HCT116 (cell line): ENCODE data around the gene HIGD2A. TPM values are rescaled to one million over a fixed set of nuclear protein-coding genes. Genes with fewer than 3 reads are reported as not detected.
A peak's percentile ranks its signal among the peaks of the same experiment; 100 is the strongest.

Experiments used
- ATAC-seq: fragments of 200-7000 bp; cut with Tn5 transposase; 2 replicates; pipeline ENCODE4 v1.9.1; 2020; ENCODE audit warnings: mild to moderate bottlenecking, moderate library complexity
- BruUV-seq: library from RNA; stranded (reverse); fragments of 400-500 nt; replicated peaks from 2 replicates; lab custom pipeline; 2021; lab: Mats Ljungman, UMichigan
- CTCF ChIA-PET: fragments of 300-600 bp; sonication (Branson Sonifier 250); formaldehyde crosslinking; loops from one replicate; lab custom pipeline; 2021; ENCODE audit warnings: antibody characterized with exemption; lab: Charles Lee
- POLR2A ChIA-PET: fragments of 300-600, 350-600 bp; sonication (Branson Sonifier 250); formaldehyde crosslinking; loops from one replicate; lab custom pipeline; 2021; ENCODE audit warnings: antibody characterized with exemption; lab: Charles Lee
- RAD21 ChIA-PET, 2 experiments: fragments of 300-600 bp; sonication (Branson Sonifier 250); formaldehyde crosslinking; loops; one replicate each; lab custom pipeline; 2023; ENCODE audit warnings: low total read pairs in 2 of 2; ENCODE audit not compliant: uncharacterized antibody in 2 of 2, unreplicated experiment in 2 of 2, low non-redundant PET in 1 of 2; lab: Charles Lee
- DNase-seq: peaks from one replicate; pipeline ENCODE4 v3.0.0-alpha.2; 2010; ENCODE audit warnings: low read depth, low spot score
- H2AFZ ChIP-seq: fragments of 200-600 bp; shearing (Covaris generic), sonication (generic); 2 replicates; pipeline ENCODE4 v1.6.1; 2017; ENCODE audit warnings: low read depth, mixed run types, mixed read lengths, antibody characterized with exemption, low read length; ENCODE audit not compliant: poor library complexity, severe bottlenecking
- H3K27ac ChIP-seq: 2 replicates; pipeline ENCODE4 v1.5.1; 2012; ENCODE audit warnings: low read depth, low read length
- H3K27me3 ChIP-seq: fragments of 200-600 bp; sonication (generic); 2 replicates; pipeline ENCODE4 v1.6.1; 2016; ENCODE audit warnings: mixed run types, low read length, mixed read lengths; ENCODE audit not compliant: insufficient read depth
- H3K36me3 ChIP-seq, 2 experiments: fragments of 200-500 bp in 1 of 2; fragments of 200-600 bp in 1 of 2; sonication (Bioruptor generic) in 1 of 2; sonication (generic) in 1 of 2; 2 replicates each; pipeline versions ENCODE4 v1.5.1 to v1.6.1; 2014 to 2016; ENCODE audit warnings: low read length in 2 of 2, inconsistent platforms in 1 of 2, mixed read lengths in 1 of 2, mixed run types in 1 of 2; ENCODE audit not compliant: insufficient read depth in 2 of 2, control insufficient read depth in 1 of 2
- H3K4me1 ChIP-seq, 2 experiments: fragments of 200-600 bp in 1 of 2; sonication (generic) in 1 of 2; 2 replicates each; pipeline versions ENCODE4 v1.5.1 to v1.6.1; 2012 to 2017; ENCODE audit warnings: low read length in 2 of 2, inconsistent platforms in 1 of 2, mild to moderate bottlenecking in 1 of 2, mixed read lengths in 1 of 2, mixed run types in 1 of 2, moderate library complexity in 1 of 2; ENCODE audit not compliant: insufficient read depth in 2 of 2, control insufficient read depth in 1 of 2
- H3K4me2 ChIP-seq: fragments of 200-600 bp; sonication (generic); 2 replicates; pipeline ENCODE4 v1.6.1; 2017; ENCODE audit warnings: mixed run types, low read length, mixed read lengths
- H3K4me3 ChIP-seq, 2 experiments: fragments of 200-600 bp in 1 of 2; sonication (generic) in 1 of 2; replicated peaks in 1 of 2; 2 replicates each; pipeline ENCODE4 v1.5.1; 2011 to 2016; ENCODE audit warnings: low read length in 2 of 2, control low read depth in 1 of 2, low read depth in 1 of 2, mild to moderate bottlenecking in 1 of 2, mixed read lengths in 1 of 2, mixed run types in 1 of 2
- H3K79me2 ChIP-seq: fragments of 200-600 bp; sonication (generic); 2 replicates; pipeline ENCODE4 v1.6.1; 2017; ENCODE audit warnings: mild to moderate bottlenecking, mixed run types, low read length, moderate library complexity, mixed read lengths; ENCODE audit not compliant: insufficient read depth
- H3K9ac ChIP-seq: fragments of 200-600 bp; sonication (generic); 2 replicates; pipeline ENCODE4 v1.6.1; 2016; ENCODE audit warnings: low read length, mixed read lengths
- H3K9me2 ChIP-seq: fragments of 200-600 bp; sonication (generic), shearing (Covaris generic); 2 replicates; pipeline ENCODE4 v1.6.1; 2017; ENCODE audit warnings: mixed run types, mild to moderate bottlenecking, moderate library complexity; ENCODE audit not compliant: insufficient read depth
- H3K9me3 ChIP-seq, 2 experiments: fragments of 200-500 bp in 1 of 2; fragments of 200-600 bp in 1 of 2; sonication (Bioruptor generic) in 1 of 2; sonication (generic) in 1 of 2; 2 replicates each; pipeline ENCODE4 v1.6.1; 2014 to 2017; ENCODE audit warnings: low read length in 2 of 2, mixed read lengths in 2 of 2, inconsistent platforms in 1 of 2, low read depth in 1 of 2, mild to moderate bottlenecking in 1 of 2, mixed run types in 1 of 2, moderate library complexity in 1 of 2; ENCODE audit not compliant: control insufficient read depth in 1 of 2, insufficient read depth in 1 of 2
- H4K20me1 ChIP-seq: fragments of 200-600 bp; sonication (generic), shearing (Covaris generic); 2 replicates; pipeline ENCODE4 v1.6.1; 2017; ENCODE audit warnings: mixed run types, mild to moderate bottlenecking, moderate library complexity; ENCODE audit not compliant: insufficient read depth
- CEBPB ChIP-seq: IDR thresholded peaks from 2 replicates; pipeline ENCODE4 v1.6.1; 2012; ENCODE audit warnings: low read depth
- ELF1 ChIP-seq: IDR thresholded peaks from 2 replicates; pipeline ENCODE4 v1.6.1; 2012; ENCODE audit warnings: low read depth, borderline replicate concordance
- JUND ChIP-seq: IDR thresholded peaks from 2 replicates; pipeline ENCODE4 v1.6.1; 2012
- SIN3A ChIP-seq: IDR thresholded peaks from 2 replicates; pipeline ENCODE4 v1.6.1; 2012; ENCODE audit warnings: low read depth
- SP1 ChIP-seq: IDR thresholded peaks from 2 replicates; pipeline ENCODE4 v1.6.1; 2012; ENCODE audit warnings: low read depth
- TCF7L2 ChIP-seq: IDR thresholded peaks from 2 replicates; pipeline ENCODE4 v1.7.0; 2011; ENCODE audit warnings: borderline replicate concordance, inconsistent platforms; ENCODE audit not compliant: insufficient read depth, insufficient read length; ENCODE audit errors: extremely low read depth
- ZFX ChIP-seq: fragments of 450-650 bp; IDR thresholded peaks from 2 replicates; pipeline ENCODE4 v1.6.1; 2017
- intact Hi-C: fragments of 100-400 bp; cut with micrococcal nuclease; formaldehyde crosslinking; loops from 2 replicates; pipeline ENCODE4 v1.10.0; 2022
- total RNA-seq: library from RNA; stranded (reverse); gene quantifications from one replicate; pipeline ENCODE4 v1.2.1, GENCODE V29; 2021; ENCODE audit not compliant: unreplicated experiment
- TF ChIP-seq, protein P1 (sequence below): IDR thresholded peaks from 2 replicates; pipeline ENCODE4 v1.6.1; 2012; ENCODE audit warnings: low read depth
- TF ChIP-seq, protein P2 (sequence below): IDR thresholded peaks from 2 replicates; pipeline ENCODE4 v1.6.1; 2012

Gene HIGD2A
- total RNA-seq, 1 experiment from 2014 or later: 130 TPM

- CTCF ChIA-PET: no interaction called here
- intact Hi-C loops: no loop called here
These were observed 38.3 kb downstream of the HIGD2A start for GRCh38 chr5:176426876-176427275.

More at GRCh38 chr5:176426876-176427275, 38.3 kb downstream of the HIGD2A start:
- no peaks in the 10 kb centered on the region for H3K79me2 ChIP-seq
- ChIA-PET RAD21 (no interaction called here), POLR2A (no interaction called here)
- H3K9me3 ChIP-seq: no peaks in the 10 kb centered on the region
- H3K9me2 ChIP-seq: no peaks in the 10 kb centered on the region
- H3K4me2 ChIP-seq: no peak overlapping the region
- DNase-seq (no peak), ATAC-seq (no peak)
- no peak overlapping the region for H3K4me3 ChIP-seq
- H3K36me3 ChIP-seq: no peaks in the 10 kb centered on the region
- H4K20me1 ChIP-seq: no peaks in the 10 kb centered on the region
- BruUV-seq: no TSS peak
- TF ChIP-seq ELF1 (no peak), TCF7L2 (no peak), SIN3A (no peak), CEBPB (no peak), SP1 (no peak), ZFX (no peak), JUND (no peak)
- TF ChIP-seq, protein P1, sequence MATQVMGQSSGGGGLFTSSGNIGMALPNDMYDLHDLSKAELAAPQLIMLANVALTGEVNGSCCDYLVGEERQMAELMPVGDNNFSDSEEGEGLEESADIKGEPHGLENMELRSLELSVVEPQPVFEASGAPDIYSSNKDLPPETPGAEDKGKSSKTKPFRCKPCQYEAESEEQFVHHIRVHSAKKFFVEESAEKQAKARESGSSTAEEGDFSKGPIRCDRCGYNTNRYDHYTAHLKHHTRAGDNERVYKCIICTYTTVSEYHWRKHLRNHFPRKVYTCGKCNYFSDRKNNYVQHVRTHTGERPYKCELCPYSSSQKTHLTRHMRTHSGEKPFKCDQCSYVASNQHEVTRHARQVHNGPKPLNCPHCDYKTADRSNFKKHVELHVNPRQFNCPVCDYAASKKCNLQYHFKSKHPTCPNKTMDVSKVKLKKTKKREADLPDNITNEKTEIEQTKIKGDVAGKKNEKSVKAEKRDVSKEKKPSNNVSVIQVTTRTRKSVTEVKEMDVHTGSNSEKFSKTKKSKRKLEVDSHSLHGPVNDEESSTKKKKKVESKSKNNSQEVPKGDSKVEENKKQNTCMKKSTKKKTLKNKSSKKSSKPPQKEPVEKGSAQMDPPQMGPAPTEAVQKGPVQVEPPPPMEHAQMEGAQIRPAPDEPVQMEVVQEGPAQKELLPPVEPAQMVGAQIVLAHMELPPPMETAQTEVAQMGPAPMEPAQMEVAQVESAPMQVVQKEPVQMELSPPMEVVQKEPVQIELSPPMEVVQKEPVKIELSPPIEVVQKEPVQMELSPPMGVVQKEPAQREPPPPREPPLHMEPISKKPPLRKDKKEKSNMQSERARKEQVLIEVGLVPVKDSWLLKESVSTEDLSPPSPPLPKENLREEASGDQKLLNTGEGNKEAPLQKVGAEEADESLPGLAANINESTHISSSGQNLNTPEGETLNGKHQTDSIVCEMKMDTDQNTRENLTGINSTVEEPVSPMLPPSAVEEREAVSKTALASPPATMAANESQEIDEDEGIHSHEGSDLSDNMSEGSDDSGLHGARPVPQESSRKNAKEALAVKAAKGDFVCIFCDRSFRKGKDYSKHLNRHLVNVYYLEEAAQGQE: no peak
- TF ChIP-seq, protein P2, sequence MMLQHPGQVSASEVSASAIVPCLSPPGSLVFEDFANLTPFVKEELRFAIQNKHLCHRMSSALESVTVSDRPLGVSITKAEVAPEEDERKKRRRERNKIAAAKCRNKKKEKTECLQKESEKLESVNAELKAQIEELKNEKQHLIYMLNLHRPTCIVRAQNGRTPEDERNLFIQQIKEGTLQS: no peak
- H2AFZ ChIP-seq: peak overlapping the region; percentile 77
- H3K27me3 ChIP-seq: no peaks in the 10 kb centered on the region
- H3K27ac ChIP-seq: no peak overlapping the region
- peaks cover 0 to 13% of the 10 kb centered on the region in 2 experiments; a peak in 2 of 4 replicates for H3K4me1 ChIP-seq
- H3K9ac ChIP-seq: no peak overlapping the region
